HG03460 (cell line): ENCODE measurements around the gene TOPBP1.
"Not testable (repeated sequence)": the region's sequence is repeated elsewhere in the genome, so short reads cannot be mapped to it uniquely, and the experiment has no call there.

Experiments
- ATAC-seq: cut with Tn5 transposase; IDR thresholded peaks from one replicate; pipeline ENCODE4 v1.9.1; 2021; ENCODE audit not compliant: unreplicated experiment

TOPBP1 gene

DNA sequence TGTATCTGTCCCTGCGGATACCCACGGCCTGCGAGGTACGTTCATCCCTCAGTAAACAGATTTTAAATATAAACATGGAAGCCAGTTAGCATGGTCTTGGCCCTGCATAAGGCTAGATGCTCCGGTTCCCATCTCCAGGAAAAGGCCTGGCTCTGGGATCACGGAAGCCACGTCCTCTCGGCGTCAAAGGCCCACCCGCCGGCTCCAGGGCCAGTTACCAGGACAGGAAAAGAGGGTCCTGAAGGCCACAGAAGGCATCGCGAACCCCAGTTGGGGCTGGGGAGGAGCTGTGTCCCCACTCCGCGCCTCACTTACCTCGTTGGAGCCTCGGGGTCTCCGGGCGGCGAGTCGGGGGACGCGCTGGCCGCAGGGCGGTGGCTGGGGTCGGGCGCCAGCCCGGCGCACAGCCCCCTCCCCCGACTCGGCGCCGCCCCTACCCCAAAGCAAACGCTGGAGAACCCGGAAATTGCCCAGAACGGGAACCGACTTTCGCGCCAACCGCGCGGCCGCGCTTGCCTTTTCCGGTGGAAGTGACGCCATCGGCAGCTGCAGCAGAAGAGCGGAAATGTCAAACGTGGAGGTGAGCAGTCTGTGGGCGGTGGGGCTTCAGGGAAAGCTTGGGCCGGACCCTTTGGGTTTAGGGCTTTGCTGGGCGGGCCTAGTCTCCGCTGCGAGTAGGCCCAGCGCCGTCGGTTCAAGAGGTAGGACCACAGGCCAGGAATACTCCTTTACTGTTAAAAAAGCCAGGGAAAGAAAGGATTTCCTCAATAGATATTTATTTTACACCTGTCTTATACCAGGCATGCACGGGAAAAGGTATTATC, at the start of gene TOPBP1:
TOPBP1 (minus strand) TSS at position 488 of the 824 bp plus-strand sequence. CDS start 814 bp downstream, outside the sequence.
- ATAC-seq: peak; percentile 93

GRCh38 chr3:133711013-133711412, 49.3 kb upstream of the TOPBP1 start:
- no peak for ATAC-seq

DNA sequence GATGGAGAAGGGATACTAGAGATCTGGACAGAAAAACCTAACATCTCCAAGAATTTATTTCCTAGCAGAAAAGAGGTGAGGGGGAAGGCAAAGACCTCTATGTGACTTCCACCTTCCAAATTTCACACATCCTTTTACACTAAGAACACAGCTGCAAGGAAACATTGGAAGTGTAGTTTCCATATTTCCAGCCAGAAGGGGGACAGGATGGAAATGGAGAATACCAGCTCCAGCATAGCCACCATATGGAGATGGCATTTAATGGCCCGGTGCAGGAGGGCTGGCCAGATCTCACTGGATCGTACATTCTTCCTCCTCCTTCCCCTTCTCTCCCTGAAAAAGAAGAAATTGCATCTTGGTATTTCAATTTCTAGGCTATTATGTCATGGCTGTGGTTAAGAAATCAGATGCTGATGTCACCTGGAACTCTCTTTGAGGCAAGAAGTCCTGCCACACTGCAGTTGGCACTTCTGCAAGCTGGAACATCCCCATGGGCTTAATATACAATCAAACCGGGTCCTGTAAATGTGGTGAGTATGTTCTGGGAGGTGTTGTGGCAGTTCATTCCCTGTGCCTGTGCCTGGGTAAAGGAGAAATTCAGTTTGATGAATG, 47.5 kb upstream of the TOPBP1 start:
- ATAC-seq: no peak

DNA sequence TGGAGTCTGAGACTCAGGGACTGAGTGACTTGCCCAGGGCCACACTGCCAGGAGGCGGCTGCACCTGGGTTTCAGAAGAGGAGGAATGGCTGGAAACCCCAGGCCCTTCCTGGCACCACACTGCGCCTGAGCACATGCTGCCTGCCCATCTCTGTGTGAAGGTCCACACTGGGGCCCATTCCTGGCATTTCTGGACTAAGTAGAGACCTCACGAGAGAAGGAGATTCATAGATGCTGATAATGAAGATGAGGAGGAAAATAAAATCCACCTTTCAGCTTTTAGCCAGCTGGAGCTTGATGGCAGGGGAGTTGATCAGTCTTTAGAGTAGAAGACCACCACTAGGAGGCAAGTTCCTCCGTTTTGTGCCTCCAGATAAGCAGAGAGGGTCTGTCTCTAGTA, 44.3 kb upstream of the TOPBP1 start:
- no peak for ATAC-seq

DNA sequence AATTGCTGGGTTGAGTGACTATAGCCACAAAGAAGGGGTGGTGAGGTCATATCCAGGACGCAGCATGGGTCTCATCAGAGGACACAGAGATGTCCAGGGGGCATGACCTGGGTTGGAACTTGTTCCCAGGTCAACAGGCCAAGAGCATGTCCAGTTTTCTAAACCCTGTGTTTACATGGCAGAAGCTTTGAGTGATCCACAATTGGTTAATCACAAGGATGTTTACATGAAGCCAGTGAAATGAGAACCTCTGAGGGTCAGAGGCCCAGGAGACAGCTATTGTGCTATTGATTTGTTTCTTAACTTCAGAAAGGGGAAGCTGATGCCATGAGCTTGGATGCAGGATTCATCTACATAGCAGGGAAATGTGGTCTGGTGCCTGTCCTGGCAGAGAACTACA, 42.2 kb upstream of the TOPBP1 start:
- no peak for ATAC-seq

GRCh38 chr3:133701435-133702358, 40.0 kb upstream of the TOPBP1 start:
- no peak for ATAC-seq

- ATAC-seq: no peak
Measured at GRCh38 chr3:133700351-133700750, 38.6 kb upstream of the TOPBP1 start.

DNA sequence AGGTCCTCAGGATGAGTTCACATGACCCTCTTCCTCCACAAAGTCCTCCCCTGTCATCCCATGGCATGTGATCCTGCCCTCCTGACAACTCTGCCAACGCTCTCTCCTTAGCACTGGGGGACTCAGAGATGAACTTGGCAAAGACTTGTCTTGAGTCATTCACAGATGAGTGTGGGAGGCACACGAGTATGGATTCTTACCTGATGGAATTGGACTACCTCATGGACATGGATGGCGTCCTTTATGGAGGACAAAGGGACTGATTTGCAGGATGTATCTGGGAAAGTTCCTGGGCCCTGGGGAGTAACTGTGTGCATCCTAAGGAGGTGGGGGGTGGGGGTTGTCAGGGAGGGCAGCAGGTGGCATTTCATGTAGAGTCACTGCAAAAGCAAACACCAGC, 38.2 kb upstream of the TOPBP1 start:
- no peak for ATAC-seq

DNA sequence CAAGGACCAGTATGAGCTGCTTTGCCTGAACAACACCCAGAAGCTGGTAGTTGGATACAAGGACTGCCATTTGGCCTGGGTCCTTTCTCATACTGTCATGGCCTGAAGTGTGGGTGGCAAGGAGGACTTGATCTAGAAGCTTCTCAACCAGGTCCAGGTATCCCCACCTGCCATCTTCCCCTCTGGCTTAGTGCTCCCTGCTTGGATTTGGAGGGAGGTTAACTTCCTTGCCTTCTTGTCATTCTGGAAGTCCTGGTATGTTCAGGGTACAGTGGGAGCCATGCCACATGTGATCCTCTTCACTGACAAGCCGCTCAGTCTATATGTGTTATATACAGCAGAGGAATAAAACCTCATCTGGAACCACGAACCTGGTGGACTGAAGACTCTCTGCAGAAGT, 37.7 kb upstream of the TOPBP1 start:
- no peak for ATAC-seq

- ATAC-seq: no peak
Measured at GRCh38 chr3:133697960-133698359, 36.2 kb upstream of the TOPBP1 start.

DNA sequence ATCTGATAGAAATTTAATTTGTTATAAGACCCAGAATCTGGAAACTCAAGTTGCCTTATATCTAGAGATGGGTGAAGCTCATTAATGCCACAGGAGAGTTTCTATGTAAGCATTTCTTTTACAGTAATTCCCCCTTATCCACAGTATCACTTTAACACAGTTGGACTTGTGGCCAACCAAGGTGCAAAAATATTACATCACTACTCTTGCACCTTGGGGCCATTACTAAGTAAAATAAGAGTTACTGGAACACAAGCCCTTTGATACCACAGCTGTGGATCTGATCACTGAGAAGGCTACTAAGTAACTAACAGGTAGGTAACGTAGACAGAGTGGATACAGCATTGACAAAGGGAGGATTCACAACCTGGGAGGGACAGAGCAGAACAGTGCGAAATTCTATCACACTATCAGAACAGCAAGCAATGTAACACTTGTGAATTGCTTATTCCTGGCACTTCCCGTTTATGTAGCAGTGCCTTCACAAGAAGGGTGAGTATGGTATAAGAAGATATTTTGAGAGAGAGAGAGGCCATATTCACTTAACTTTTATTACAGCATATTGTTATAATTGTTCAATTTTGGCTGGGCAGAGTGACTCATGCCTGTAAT, 33.9 kb upstream of the TOPBP1 start:
- no peak for ATAC-seq

GRCh38 chr3:133694288-133695268, 32.8 kb upstream of the TOPBP1 start:
- ATAC-seq: no peak

DNA sequence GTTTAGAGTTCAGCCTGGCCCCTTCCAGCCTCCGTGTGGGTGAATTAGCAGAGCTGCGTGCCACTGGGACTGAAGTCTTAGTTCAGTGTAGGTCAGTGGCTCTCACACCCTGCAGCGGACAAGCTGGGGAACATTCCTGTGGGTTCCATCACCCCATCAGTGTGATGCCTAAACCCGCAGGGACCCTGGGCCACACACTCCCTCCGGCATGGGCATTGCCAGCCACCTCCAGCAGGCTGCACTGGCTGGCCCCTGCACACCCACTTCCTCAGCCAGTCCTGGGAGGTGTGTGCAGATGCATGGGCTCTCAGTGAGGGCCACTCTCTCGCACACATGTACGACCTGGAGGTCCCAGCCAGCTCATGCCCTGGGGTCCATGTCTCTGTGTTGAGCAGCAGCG, 32.1 kb upstream of the TOPBP1 start:
- ATAC-seq: no peak

DNA sequence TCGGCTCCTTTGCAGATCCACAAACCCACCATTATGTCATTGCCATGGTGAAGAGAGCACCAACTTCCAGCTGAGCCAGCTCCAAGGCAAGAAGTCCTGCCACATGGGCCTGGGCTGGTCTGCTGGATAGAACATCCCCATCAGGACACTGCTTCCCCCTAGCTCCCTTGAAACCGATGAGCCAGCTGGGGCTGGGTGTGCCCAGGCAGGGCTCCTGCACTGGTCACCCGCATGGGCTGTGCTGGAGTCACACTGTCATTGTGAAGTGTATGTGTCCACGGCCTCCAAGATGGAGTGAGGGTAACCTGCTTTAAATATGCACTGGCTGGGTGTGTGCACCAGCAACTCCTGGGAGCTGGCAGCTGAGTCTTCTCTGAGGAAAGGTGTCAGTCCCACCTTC, 31.0 kb upstream of the TOPBP1 start:
- no peak for ATAC-seq

GRCh38 chr3:133691273-133692107, 29.7 kb upstream of the TOPBP1 start:
- no peak for ATAC-seq

DNA sequence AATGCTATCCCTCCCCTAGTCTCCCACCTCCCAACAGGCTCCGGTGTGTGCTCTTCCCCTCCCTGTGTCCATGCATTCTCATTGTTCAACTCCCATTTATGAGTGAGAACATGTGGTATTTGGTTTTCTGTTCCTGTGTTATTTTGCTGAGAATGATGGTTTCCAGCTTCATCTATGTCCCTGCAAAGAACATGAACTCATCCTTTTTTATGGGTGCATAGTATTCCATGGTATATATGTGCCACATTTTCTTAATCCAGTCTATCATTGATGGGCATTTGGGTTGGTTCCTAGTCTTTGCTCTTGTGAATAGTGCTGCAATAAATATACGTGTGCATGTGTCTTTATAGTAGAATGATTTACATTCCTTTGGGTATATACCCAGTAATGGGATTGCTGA, 16.3 kb upstream of the TOPBP1 start:
- ATAC-seq: not testable (repeated sequence)

GRCh38 chr3:133676336-133677118, 14.8 kb upstream of the TOPBP1 start:
- ATAC-seq: peak; percentile 19

DNA sequence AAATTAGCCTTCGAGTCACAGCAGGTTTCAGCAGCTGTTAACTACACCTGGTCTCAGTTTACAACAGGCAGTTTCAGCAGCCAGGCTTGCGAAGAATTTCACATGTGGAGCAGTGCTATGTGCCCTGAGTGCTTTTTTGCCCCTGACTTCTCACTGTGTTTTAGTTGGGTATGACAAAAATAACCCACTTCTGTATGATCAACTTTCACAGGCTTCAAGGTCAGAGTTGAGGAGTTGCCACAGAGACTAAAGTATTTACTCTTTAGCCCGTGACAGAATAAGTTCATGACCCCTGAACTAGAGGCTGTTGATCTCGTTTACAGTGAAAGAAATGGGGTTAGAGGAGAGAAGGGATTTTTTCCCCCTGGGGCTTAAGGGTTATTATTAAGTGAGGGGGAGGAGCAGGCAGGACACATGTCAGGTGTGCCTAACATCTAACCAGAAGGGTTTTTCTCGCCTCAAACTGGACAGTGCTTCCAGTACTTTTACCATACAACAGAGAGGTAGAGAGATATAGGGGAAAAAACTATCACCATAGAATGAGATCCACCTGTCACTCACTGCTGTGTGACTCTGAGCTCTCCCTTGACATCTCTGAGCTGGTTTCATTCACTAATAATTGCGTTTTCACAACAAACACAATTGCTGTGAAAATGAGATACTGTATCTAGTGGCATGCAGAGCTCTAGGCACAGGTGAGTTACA, 14.0 kb upstream of the TOPBP1 start:
- peak; percentile 59 for ATAC-seq
